ENCODE data around the gene CRNN. TPM values are rescaled to one million over a fixed set of nuclear protein-coding genes. Genes with fewer than 3 reads are reported as not detected.

CRNN gene
- total RNA-seq, 1 experiment from 2014 or later = not detected

DNA sequence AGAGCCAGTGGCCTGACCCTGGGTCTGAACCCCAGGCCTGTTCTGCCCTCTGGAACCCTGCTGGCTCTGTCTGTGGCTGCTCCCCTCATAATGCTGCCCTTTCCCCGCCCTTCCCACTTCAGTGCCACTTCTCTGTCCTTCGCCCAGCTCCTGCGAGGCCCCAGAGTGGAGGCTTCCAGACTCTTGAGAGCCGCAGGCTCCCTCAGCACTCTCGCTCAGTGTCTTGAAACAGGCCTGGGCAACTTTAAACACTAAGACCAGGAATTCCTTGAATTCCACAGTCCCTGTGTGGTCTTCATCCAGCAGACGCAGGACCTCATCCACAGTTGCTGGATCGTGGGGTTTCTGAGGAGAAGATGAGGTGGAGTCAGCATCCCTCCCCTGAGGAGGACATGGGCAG is 3.5 kb downstream of the CRNN start:
- Histone ChIP-seq H3K23ac (ENCODE audit: insufficient read length, low read depth, low read length) (no peak overlapping the region), H3K4ac (ENCODE audit: low read depth, low read length) (no peak overlapping the region), H3K56ac (ENCODE audit: insufficient read length, low read depth, low read length) (no peak overlapping the region), H2BK20ac (ENCODE audit: low read depth, low read length, poor library complexity, severe bottlenecking) (no peak overlapping the region), H4K8ac (replicated peaks; ENCODE audit: insufficient read length, low read depth, low read length) (no peak overlapping the region), H3K18ac (ENCODE audit: insufficient read length, low read depth, low read length) (no peak overlapping the region), H3K79me2 (ENCODE audit: insufficient read depth, low read length) (no peaks in the 10 kb centered on the region), H3K27me3 (ENCODE audit: insufficient read depth, low read length) (no peaks in the 10 kb centered on the region), H3K14ac (ENCODE audit: insufficient read depth, low read length) (no peak overlapping the region), H3K9me3 (ENCODE audit: control insufficient read depth, low read depth, low read length) (peaks cover 91% of the 10 kb centered on the region), H3K4me1 (ENCODE audit: insufficient read depth, low read length) (no peaks in the 10 kb centered on the region), H4K5ac (ENCODE audit: insufficient read length, low read depth, low read length) (no peak overlapping the region), H2AK5ac (ENCODE audit: insufficient read length, low read length) (no peak overlapping the region), H3T11ph (ENCODE audit: low read length) (no peak overlapping the region), H3K23me2 (ENCODE audit: insufficient read length, low read depth, low read length, poor library complexity, severe bottlenecking) (no peaks in the 10 kb centered on the region), H2BK12ac (ENCODE audit: insufficient read length, low read depth, low read length) (no peak overlapping the region), H2BK15ac (ENCODE audit: low read depth, low read length) (no peak overlapping the region), H3K27ac (ENCODE audit: insufficient read length, low read depth, low read length) (no peak overlapping the region), H2BK5ac (ENCODE audit: insufficient read length, low read length) (no peak overlapping the region), H3K4me2 (ENCODE audit: insufficient read depth, insufficient read length, low read length) (no peak overlapping the region), H2AFZ (ENCODE audit: low read length) (no peak overlapping the region), H2BK120ac (ENCODE audit: low read depth, low read length, poor library complexity, severe bottlenecking) (no peak overlapping the region), H3K79me1 (ENCODE audit: insufficient read depth, low read depth, low read length, poor library complexity, severe bottlenecking) (no peaks in the 10 kb centered on the region), H4K91ac (ENCODE audit: insufficient read length, low read depth, low read length) (no peak overlapping the region), H4K20me1 (ENCODE audit: control insufficient read depth, insufficient read depth, insufficient read length) (no peaks in the 10 kb centered on the region), H3K9ac (ENCODE audit: extremely low read depth, insufficient read length, low read length) (no peak overlapping the region)
- no CpG with 5 or more reads among the region's 7 CpGs for WGBS (ENCODE audit: extremely low coverage, insufficient read length, low lambda C conversion rate)
- TF ChIP-seq, protein P1, sequence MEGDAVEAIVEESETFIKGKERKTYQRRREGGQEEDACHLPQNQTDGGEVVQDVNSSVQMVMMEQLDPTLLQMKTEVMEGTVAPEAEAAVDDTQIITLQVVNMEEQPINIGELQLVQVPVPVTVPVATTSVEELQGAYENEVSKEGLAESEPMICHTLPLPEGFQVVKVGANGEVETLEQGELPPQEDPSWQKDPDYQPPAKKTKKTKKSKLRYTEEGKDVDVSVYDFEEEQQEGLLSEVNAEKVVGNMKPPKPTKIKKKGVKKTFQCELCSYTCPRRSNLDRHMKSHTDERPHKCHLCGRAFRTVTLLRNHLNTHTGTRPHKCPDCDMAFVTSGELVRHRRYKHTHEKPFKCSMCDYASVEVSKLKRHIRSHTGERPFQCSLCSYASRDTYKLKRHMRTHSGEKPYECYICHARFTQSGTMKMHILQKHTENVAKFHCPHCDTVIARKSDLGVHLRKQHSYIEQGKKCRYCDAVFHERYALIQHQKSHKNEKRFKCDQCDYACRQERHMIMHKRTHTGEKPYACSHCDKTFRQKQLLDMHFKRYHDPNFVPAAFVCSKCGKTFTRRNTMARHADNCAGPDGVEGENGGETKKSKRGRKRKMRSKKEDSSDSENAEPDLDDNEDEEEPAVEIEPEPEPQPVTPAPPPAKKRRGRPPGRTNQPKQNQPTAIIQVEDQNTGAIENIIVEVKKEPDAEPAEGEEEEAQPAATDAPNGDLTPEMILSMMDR (conservative IDR thresholded peaks at IDR 0.05) = no peak
- H3K36me3 Mint-ChIP-seq (ENCODE audit: insufficient read depth in 1 of 3, low read depth in 3 of 3) = peaks cover 13 to 25% (median 18%) of the 10 kb centered on the region in 3 experiments; a peak in 6 of 7 replicates
- no peak for DNase-seq
- no peaks in the 10 kb centered on the region for H3K4me1 Mint-ChIP-seq
- H3K27me3 Mint-ChIP-seq (ENCODE audit: low read depth) = peaks cover 3% of the 10 kb centered on the region
- peaks cover 89 to 93% of the 10 kb centered on the region in 2 experiments for H3K9me3 Mint-ChIP-seq
- no peak overlapping the region for H3K4me3 Mint-ChIP-seq
- H3K27ac Mint-ChIP-seq = no peak overlapping the region

All from H9 (cell line).